HUES48 (cell line): ENCODE results near the gene RASSF7.
A peak's percentile ranks its signal among the peaks of the same experiment; 100 is the strongest.
"Not testable (repeated sequence)": the region's sequence is repeated elsewhere in the genome, so short reads cannot be mapped to it uniquely, and the experiment has no call there.

ENCODE experiments used
- H3K27ac ChIP-seq: one replicate; pipeline ENCODE4 v1.7.0; 2013; ENCODE audit warnings: low read depth, low read length, inconsistent platforms
- H3K27me3 ChIP-seq: 2 replicates; pipeline ENCODE4 v1.6.1; 2013; ENCODE audit warnings: mild to moderate bottlenecking, low read length; ENCODE audit not compliant: control insufficient read depth, insufficient read depth
- H3K36me3 ChIP-seq: 2 replicates; pipeline ENCODE4 v1.6.1; 2013; ENCODE audit warnings: low read length; ENCODE audit not compliant: control insufficient read depth, insufficient read depth
- H3K4me1 ChIP-seq: 2 replicates; pipeline ENCODE4 v1.6.1; 2013; ENCODE audit warnings: mild to moderate bottlenecking, low read length; ENCODE audit not compliant: control insufficient read depth, insufficient read depth
- H3K4me3 ChIP-seq: 2 replicates; pipeline ENCODE4 v1.5.1; 2013; ENCODE audit warnings: mild to moderate bottlenecking, low read depth, low read length
- H3K9ac ChIP-seq: 2 replicates; pipeline ENCODE4 v1.6.1; 2013; ENCODE audit warnings: mild to moderate bottlenecking, low read depth, low read length, moderate library complexity
- H3K9me3 ChIP-seq: 2 replicates; pipeline ENCODE4 v1.6.1; 2013; ENCODE audit warnings: low read length; ENCODE audit not compliant: control insufficient read depth, insufficient read depth

RASSF7 gene

DNA sequence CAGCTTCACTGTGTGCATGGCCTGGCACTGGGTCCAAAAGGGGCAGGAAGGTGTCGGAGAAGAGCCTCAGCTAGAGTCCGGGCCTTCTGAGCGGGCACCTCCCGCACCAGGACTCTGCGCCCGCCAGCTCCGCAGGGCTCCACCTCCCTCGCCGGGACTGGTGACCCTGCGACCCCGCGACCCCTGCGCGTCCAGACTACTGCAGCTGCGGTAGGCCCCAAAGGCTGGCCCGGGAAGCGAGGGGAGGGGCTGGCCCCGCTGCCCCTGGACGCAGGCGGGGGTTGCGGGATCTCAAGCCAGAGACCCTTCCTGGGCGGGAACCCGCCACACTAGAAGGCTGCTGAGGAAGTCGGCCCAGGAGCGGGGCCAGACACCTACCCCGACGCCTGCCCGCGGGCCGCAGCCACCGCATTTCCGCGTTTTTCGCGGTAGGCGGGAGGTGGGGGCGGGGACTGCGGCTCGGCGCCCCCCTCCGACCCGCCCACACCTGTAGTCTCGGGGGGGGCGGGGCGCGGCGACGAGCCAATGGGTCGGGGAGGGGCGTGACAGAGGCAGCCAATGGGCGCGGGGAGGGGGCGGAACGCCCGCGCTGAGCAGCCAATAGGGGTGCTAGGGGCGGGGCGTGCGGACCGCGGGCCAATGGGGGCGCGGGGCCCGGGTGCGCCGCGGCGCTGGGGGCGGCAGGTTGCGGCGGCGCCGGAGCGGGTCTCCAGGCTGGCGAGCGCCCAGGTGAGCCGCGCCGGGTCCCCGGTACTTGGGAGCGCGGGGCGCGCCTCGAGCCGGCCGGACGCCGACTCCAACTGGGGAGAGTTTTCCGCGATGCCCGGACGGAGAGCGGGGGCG is at the start of gene RASSF7, which contains the start of gene LMNTD2:
Gene RASSF7 (plus strand): TSS at position 666 of the 843 bp plus-strand sequence. CDS start 799 bp downstream, outside the sequence.
Gene LMNTD2 (minus strand): TSS at position 434 of the 843 bp plus-strand sequence. CDS start 22 bp downstream, at position 412.
- Histone ChIP-seq H3K27ac (peak within 1 kb of the TSS; percentile 68), H3K36me3 (peaks cover 15% of the 10 kb centered on the region), H3K9ac (peak within 1 kb of the TSS; percentile 44), H3K9me3 (no peaks in the 10 kb centered on the region), H3K4me1 (peaks cover 10% of the 10 kb centered on the region), H3K27me3 (peaks cover 26% of the 10 kb centered on the region), H3K4me3 (peak within 1 kb of the TSS; percentile 87)

DNA sequence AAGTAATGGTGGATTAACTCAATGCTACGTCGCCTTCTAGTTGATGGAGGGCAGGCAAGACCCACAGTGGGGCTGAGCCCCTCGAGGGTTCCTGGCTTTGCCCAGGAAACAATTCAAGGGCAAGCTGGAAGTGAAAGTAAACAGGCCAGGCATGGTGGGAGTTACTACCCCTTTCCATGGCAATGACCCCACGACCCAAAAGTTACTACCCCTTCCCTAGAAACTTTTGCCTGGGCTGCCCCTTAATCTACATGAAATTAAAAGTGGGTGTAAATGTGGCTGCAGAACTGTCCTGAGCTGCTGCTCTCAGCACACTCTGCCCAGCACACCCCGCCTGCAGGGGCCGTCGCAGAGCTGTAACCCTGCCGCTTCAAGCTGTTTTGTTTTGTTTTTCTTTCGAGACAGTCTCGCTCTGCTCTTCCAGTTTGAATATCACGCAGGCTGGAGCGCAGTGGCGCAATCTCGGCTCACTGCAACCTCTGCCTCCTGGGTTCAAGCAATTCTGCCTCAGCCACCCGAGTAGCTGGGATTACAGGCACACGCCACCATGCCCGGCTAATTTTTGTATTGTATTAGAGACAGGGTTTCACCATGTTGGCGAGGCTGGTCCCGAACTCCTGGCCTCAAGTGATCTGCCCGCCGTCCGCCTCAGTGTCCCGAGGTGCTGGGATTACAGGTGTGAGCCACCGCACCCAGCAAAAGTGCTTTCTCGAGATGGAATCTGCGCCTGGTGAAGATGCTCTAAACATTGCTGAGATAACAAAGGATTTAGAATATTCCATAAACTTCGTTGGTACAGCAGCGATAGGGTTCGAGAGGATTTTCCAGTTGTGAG is 47.8 kb upstream of the RASSF7 start:
- Histone ChIP-seq H3K36me3 (peaks cover 4% of the 10 kb centered on the region; the same call in 1 of the 2 replicates), H3K9me3 (peaks cover 3% of the 10 kb centered on the region; the same call in 1 of the 2 replicates), H3K27ac (no peak overlapping the region), H3K4me1 (no peaks in the 10 kb centered on the region), H3K9ac (no peak overlapping the region), H3K4me3 (no peak overlapping the region), H3K27me3 (no peaks in the 10 kb centered on the region)

- H3K9ac ChIP-seq, result no peak overlapping the region
- no peaks in the 10 kb centered on the region for H3K27me3 ChIP-seq
- H3K4me1 ChIP-seq, result no peaks in the 10 kb centered on the region
- H3K4me3 ChIP-seq, result no peak overlapping the region
- H3K36me3 ChIP-seq, result peaks cover 4% of the 10 kb centered on the region; the same call in 1 of the 2 replicates
- peaks cover 3% of the 10 kb centered on the region; the same call in 1 of the 2 replicates for H3K9me3 ChIP-seq
- no peak overlapping the region for H3K27ac ChIP-seq
Observed at GRCh38 chr11:514606-515005, 46.2 kb upstream of the RASSF7 start.

DNA sequence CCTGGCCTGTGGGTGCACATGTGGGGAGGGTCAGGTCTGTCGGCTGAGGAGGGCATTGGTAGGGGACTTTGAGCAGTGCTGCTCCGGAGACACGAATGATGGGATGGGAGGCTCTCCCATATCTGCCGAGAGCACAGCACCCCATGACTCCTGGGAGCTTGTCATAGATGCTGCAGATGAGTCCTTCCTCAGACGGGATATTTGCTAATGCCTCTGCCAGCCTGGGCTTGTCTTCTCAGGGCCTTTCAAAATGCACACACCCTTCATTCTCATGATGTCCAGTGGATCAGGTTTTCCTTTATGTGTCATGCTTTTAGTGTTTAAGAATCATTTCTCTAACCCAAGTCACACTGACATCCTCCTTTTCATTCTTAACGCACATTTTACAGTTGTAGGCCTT is 45.6 kb upstream of the RASSF7 start:
- H3K27ac ChIP-seq, result no peak overlapping the region
- H3K36me3 ChIP-seq, result no peaks in the 10 kb centered on the region
- H3K27me3 ChIP-seq, result no peaks in the 10 kb centered on the region
- H3K9ac ChIP-seq, result no peak overlapping the region
- peaks cover 3% of the 10 kb centered on the region; the same call in 1 of the 2 replicates for H3K9me3 ChIP-seq
- H3K4me3 ChIP-seq, result no peak overlapping the region
- no peaks in the 10 kb centered on the region for H3K4me1 ChIP-seq

DNA sequence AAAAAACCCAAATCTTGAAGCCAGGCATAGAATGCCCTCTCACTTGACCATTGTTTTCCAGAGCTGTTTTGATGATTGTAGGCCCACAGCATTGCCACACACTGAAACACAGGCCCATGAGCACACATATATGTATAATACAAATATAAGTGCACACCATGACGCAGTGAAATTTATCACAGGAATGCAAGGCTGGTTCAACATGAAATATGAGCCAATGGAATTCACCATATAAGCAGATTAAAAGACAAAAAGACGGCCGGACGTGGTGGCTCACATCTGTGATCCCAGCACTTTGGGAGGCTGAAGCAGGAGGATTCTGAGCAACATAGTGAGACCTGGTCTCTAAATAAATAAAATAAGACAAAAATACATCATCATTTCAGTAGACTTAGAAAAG is 44.4 kb upstream of the RASSF7 start:
- Histone ChIP-seq H3K4me3 (no peak overlapping the region), H3K9ac (no peak overlapping the region), H3K4me1 (no peaks in the 10 kb centered on the region), H3K27me3 (no peaks in the 10 kb centered on the region), H3K27ac (no peak overlapping the region), H3K36me3 (no peaks in the 10 kb centered on the region), H3K9me3 (peaks cover 3% of the 10 kb centered on the region; the same call in 1 of the 2 replicates)

DNA sequence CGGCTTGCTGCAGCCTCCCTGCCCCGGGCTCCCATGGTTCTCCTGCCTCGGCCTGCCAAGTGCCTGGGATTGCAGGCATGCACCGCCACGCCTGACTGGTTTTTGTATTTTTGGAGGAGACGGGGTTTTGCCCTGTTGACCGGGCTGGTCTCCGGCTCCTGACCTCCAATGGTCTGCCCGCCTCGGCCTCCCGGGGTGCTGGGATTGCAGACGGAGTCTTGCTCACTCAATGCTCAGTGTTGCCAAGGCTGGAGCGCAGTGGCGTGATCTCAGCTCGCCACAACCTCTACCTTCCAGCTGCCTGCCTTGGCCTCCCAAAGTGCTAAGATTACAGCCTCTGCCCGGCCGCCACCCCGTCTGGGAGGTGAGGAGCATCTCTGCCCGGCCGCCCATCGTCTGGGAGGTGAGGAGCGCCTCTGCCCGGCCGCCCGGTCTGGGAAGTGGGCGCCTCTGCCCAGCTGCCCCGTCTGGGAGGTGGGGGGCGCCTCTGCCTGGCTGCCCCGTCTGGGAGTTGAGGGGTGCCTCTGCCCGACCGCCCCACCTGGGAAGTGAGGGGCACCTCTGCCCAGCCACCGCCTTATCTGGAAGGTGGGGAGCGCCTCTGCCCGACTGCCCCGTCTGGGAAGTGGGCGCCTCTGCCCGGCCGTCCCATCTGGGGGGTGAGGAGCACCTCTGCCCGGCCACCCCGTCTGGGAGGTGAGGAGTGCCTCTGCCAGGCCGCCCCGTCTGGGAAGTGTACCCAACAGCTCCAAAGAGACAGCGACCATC is 43.7 kb upstream of the RASSF7 start:
- H3K4me1 ChIP-seq, H3K27ac ChIP-seq, H3K9ac ChIP-seq: not testable (repeated sequence)

GRCh38 chr11:518463-519202 is 42.1 kb upstream of the RASSF7 start:
- Histone ChIP-seq H3K27ac (no peak overlapping the region), H3K4me1 (no peaks in the 10 kb centered on the region), H3K36me3 (no peaks in the 10 kb centered on the region), H3K9me3 (peaks cover 3% of the 10 kb centered on the region; the same call in 1 of the 2 replicates), H3K9ac (no peak overlapping the region), H3K27me3 (no peaks in the 10 kb centered on the region), H3K4me3 (peak overlapping the region; percentile 37; the same call in 1 of the 2 replicates)

More for the DNA sequence above, 43.7 kb upstream of the RASSF7 start:
- not testable (repeated sequence) for H3K27me3 ChIP-seq, H3K9me3 ChIP-seq, H3K36me3 ChIP-seq, H3K4me3 ChIP-seq

- no peaks in the 10 kb centered on the region for H3K27me3 ChIP-seq
- no peaks in the 10 kb centered on the region for H3K4me1 ChIP-seq
- peaks cover 3% of the 10 kb centered on the region; the same call in 1 of the 2 replicates for H3K9me3 ChIP-seq
Observed at GRCh38 chr11:520428-521176, 40.2 kb upstream of the RASSF7 start.

DNA sequence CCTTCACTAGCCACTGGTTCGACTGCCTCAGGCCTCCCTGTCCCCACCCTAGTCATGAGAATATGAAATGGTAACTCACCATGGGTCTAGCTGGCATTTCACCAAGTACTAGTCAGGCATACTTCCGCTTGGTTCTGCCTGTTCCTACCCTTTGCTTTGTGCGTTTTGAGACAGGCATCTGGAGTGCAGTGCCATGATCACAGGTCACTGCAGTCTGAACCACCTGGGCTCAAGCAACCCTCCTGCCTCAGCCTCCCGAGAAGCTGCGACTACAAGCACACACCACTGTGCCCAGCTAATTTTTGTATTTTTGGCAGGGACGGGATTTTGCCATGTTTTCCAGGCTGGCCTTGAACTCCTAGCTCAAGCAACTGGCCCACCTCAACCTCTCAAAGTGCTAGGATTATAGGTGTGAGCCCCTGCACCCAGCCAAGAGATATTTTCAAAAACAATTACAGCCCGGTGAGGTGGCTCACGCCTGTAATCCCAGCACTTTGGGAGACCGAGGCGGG is 39.5 kb upstream of the RASSF7 start:
- Histone ChIP-seq H3K4me3 (no peak overlapping the region), H3K4me1 (no peaks in the 10 kb centered on the region), H3K9ac (no peak overlapping the region), H3K36me3 (no peaks in the 10 kb centered on the region), H3K27ac (no peak overlapping the region), H3K9me3 (peaks cover 3% of the 10 kb centered on the region; the same call in 1 of the 2 replicates), H3K27me3 (no peaks in the 10 kb centered on the region)

More at GRCh38 chr11:520428-521176, 40.2 kb upstream of the RASSF7 start:
- no peaks in the 10 kb centered on the region for H3K36me3 ChIP-seq
- no peak overlapping the region for H3K4me3 ChIP-seq
- no peak overlapping the region for H3K27ac ChIP-seq
- no peak overlapping the region for H3K9ac ChIP-seq
